HG02938 (cell line): ENCODE data around the gene MYO7A.

Experiments
- ATAC-seq: cut with Tn5 transposase; IDR thresholded peaks from one replicate; pipeline ENCODE4 v1.9.1; 2021; ENCODE audit warnings: mild to moderate bottlenecking, moderate library complexity; ENCODE audit not compliant: unreplicated experiment

MYO7A gene

GRCh38 chr11:77159937-77160495 is 32.0 kb downstream of the MYO7A start:
- ATAC-seq = no peak

- ATAC-seq = no peak
Measured at GRCh38 chr11:77163271-77163670, 35.2 kb downstream of the MYO7A start.

DNA sequence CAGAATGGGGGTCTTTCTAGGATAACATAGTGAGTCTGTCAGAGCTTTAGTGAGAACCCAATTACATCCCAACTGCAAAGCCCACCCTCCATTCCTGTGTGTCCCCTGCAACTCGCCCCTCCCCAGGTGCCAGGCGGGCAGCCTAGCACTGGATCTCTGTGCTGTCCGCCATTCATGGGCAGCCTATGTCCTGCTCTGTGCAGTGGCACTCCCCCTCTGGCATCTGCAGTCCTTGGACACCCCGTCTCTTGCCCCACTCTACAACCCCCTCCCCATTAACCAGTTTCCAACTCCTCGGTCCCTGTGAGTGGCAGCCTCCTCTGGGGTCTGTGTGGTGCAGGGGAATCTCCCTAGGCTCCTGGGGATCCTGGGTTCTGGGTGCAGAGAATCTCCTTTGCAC is 37.0 kb downstream of the MYO7A start:
- no peak for ATAC-seq

DNA sequence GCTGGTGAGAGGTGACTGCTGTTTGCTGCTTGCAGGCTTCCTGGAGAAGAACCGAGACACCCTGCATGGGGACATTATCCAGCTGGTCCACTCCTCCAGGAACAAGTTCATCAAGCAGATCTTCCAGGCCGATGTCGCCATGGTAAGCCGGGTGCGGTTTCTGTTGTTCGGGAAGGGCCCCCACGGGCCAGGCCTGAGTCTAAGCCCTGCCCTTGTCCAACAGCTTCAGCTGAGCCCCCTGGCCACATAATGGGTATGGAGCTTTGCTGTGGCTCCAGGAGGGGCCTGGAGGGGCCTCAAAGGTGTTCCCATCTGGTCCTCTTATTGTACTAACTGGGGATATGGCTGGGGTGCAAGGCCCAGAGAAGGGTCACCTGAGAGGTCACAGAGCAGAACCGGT is 38.0 kb downstream of the MYO7A start:
- ATAC-seq = no peak

GRCh38 chr11:77167111-77167626 is 39.1 kb downstream of the MYO7A start:
- ATAC-seq = no peak

GRCh38 chr11:77167791-77168190 is 39.7 kb downstream of the MYO7A start:
- no peak for ATAC-seq

DNA sequence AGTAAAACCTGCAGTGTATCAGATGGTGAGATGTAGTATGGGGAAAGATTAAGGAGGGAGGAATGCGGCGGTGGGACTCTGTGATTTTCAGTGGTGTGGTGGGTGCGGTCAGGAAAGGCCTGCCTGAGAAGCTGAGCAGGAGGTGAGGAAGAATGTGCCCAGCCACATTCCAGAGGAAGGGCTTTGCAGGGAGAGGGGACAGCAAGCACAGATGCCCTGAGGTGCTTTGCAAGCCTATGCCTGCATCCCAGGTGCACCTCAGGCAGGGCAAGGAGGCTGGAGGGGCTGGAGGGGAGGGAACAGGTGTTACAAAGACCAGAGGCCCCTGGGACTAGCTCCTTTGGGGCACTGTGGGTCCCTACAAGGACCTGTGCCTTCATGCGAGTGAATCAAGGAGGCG is 42.1 kb downstream of the MYO7A start:
- no peak for ATAC-seq

- no peak for ATAC-seq
Measured at GRCh38 chr11:77171254-77171653, 43.2 kb downstream of the MYO7A start.

GRCh38 chr11:77171885-77172665 is 44.0 kb downstream of the MYO7A start:
- no peak for ATAC-seq

DNA sequence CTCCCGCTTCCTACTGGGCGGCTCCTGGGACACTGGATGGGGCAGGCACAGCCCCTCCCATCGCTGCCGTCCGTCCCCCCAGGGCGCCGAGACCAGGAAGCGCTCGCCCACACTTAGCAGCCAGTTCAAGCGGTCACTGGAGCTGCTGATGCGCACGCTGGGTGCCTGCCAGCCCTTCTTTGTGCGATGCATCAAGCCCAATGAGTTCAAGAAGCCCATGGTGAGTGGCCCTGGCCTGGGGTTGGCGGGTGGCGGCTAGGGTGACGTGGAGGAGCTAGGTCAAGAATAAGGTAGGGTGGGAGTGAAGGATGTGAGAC is 44.6 kb downstream of the MYO7A start:
- ATAC-seq = no peak

GRCh38 chr11:77173494-77173893 is 45.4 kb downstream of the MYO7A start:
- no peak for ATAC-seq

DNA sequence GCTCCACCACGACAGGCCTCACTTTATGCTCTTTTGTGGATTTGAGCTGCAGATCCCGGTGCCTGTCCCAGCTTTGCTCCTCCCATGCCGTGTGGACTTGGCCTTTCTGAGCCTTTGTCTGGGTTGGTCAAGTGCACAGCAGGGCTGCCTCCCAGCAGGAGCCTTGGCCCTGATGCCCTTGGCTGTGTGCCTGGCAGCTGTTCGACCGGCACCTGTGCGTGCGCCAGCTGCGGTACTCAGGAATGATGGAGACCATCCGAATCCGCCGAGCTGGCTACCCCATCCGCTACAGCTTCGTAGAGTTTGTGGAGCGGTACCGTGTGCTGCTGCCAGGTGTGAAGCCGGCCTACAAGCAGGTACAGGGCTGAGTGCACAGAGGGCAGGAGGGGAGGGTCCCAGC is 46.5 kb downstream of the MYO7A start:
- no peak for ATAC-seq

DNA sequence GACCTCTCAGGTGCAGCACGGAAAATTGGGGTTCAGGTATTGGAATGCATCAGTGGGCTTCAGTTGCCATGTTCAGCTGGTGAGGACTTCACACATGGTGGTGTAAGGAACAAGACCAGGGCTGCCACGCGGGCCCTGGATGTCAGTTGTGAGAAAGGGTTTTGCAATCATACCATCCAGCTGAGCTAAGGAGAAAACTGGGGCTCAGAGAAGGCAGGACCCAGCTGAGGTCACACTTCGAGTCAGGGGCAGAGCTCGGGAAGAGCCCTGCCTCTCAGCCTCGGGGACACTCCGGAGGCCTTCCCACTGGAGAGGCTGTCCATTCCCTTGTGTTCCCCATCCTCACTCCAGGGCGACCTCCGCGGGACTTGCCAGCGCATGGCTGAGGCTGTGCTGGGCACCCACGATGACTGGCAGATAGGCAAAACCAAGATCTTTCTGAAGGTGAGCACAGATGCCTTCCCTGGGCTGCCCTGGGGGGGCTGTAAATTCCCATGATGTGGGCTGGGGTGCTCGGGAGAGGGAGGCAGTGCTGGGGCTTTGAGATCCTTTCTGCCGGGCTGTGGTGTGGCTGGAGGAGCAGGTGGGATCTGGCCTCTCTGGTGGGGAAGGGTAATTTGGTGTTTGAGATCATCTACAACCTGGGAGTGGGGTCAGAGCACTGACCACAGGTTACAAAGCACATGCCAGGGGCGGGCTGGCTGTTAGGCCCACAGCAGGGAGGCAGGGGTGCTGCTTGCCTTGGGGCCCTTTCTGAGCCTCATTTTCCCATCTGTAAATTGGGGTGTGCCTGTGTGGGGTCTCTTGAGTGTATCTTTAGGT is 47.2 kb downstream of the MYO7A start:
- ATAC-seq = no peak

- no peak for ATAC-seq
Measured at GRCh38 chr11:77175869-77176539, 48.0 kb downstream of the MYO7A start.

- ATAC-seq = no peak
Measured at GRCh38 chr11:77176996-77177395, 49.0 kb downstream of the MYO7A start.

DNA sequence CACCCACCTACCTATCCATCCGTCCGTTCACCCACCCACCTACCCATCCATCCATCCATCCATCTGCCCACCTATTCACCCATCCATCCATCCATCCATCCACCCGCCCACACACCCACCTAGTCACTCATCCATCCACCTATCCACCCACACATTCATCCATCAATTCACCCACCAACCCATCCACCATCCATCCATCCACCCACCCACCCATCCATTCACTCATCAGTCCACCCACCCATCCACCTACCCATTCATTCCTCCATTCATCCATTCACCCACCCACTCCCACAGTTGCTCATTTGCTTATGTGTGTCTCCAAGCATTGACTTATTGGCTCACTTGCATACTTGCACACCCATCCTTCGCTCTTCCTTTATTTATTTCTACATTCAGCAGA is 50.1 kb downstream of the MYO7A start:
- no peak for ATAC-seq

DNA sequence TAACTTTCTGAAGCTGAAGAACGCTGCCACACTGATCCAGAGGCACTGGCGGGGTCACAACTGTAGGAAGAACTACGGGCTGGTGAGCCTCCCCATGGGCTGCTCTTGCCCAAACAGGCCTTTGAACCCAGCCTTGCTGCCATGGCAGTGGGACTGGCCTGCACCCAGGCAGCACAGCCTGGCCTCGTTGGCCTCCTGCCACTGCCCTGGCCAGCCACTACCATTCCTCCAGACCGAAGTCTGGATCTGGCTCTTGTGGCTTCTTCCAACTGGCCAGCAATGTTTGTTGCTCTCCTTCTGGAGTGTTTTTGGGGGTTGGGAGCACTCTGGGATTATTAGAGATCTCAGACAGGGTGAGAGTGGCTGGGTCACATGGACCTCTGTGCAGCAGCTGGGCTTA is 51.0 kb downstream of the MYO7A start:
- ATAC-seq = no peak

GRCh38 chr11:77179681-77180080 is 51.6 kb downstream of the MYO7A start:
- no peak for ATAC-seq

DNA sequence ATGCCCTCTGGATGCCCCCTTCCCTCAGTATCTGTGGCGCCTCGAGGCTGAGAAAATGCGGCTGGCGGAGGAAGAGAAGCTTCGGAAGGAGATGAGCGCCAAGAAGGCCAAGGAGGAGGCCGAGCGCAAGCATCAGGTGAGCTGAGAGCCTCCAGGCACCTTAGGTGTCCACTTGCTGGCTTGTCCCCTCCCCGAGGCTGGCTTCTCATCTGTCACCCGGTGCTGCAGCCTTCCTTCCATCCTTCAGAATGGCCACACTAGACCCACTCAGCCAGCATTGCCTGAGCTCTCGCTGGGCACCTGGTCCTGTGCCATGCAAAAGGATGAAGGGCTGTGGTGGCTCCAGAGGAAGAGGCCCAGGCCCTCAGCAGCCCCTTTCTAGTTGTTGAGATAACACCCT is 52.3 kb downstream of the MYO7A start:
- no peak for ATAC-seq

DNA sequence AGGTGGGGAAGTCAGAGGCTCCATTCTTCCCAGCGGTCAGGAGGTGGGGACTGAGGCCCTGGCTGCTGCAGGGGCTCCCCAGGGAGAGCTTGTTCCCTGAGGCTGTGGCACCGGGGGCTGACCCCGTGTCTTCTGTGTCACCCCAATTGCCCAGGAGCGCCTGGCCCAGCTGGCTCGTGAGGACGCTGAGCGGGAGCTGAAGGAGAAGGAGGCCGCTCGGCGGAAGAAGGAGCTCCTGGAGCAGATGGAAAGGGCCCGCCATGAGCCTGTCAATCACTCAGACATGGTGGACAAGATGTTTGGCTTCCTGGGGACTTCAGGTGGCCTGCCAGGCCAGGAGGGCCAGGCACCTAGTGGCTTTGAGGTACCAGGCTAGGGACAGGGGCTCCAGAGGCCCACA is 53.2 kb downstream of the MYO7A start:
- no peak for ATAC-seq

- ATAC-seq = no peak
Measured at GRCh38 chr11:77181799-77182541, 53.9 kb downstream of the MYO7A start.
